ENCODE results near the gene MAD2L1.

- TF ChIP-seq CTCF (IDR thresholded peaks at IDR 0.05) (no peak), POLR2A (IDR thresholded peaks at IDR 0.05) (no peak)
These were observed 48.5 kb downstream of the MAD2L1 start for GRCh38 chr4:120017939-120018692.
